Esophagus squamous epithelium (tissue), 5 donors: Measurements from ENCODE around the gene MAB21L4. TPM values are rescaled to one million over a fixed set of nuclear protein-coding genes. Genes with fewer than 3 reads are reported as not detected.

ENCODE experiments used
- DNase-seq: peaks from one replicate; lab custom pipeline; 2025; lab: John Stamatoyannopoulos, UW
- H3K27ac ChIP-seq, 4 donors: fragments of 200-600 bp; sonication (generic); one replicate each; pipeline ENCODE4 v1.5.1; 2016 to 2019; ENCODE audit warnings: mild to moderate bottlenecking in 1 of 4
- H3K27me3 ChIP-seq, 4 donors: fragments of 200-600 bp; sonication (generic); 1 replicate in 3 of 4; 2 replicates in 1 of 4; pipeline versions ENCODE4 v1.5.1 to v1.6.0; 2017 to 2021; ENCODE audit warnings: antibody characterized with exemption in 1 of 4
- H3K36me3 ChIP-seq, 3 donors: fragments of 200-600 bp; sonication (generic); one replicate each; pipeline ENCODE4 v1.5.1; 2016 to 2019
- H3K4me1 ChIP-seq, 3 donors: fragments of 200-600 bp; sonication (generic); one replicate each; pipeline ENCODE4 v1.5.1; 2017 to 2019
- H3K4me3 ChIP-seq, 4 donors: fragments of 200-600 bp; sonication (generic); 1 replicate in 3 of 4; 2 replicates in 1 of 4; pipeline ENCODE4 v1.5.1; 2016 to 2019; ENCODE audit warnings: mild to moderate bottlenecking in 2 of 4, moderate library complexity in 1 of 4
- H3K9me3 ChIP-seq, 3 donors: fragments of 200-600 bp; sonication (generic); one replicate each; pipeline ENCODE4 v1.5.1; 2016 to 2019
- POLR2A ChIP-seq, 4 donors: fragments of 450-650 bp; IDR thresholded peaks; one replicate each; pipeline ENCODE4 v1.6.1; 2017; ENCODE audit warnings: antibody characterized with exemption in 4 of 4, mild to moderate bottlenecking in 4 of 4, moderate library complexity in 3 of 4
- WGBS, 2 donors: methylation state at CpG; one replicate each; pipeline ENCODE4 v1.1.5; 2018; 5-methylcytosine and 5-hydroxymethylcytosine counted together
- intact Hi-C: fragments of 100-400 bp; cut with DNase I; formaldehyde crosslinking; loops from one replicate; pipeline ENCODE4 v1.15.0; 2022
- total RNA-seq, 4 donors: library from RNA; depleted of rRNA; stranded (reverse); fragments of >200 nt; gene quantifications; one replicate each; pipeline ENCODE4 v1.1.0, GENCODE V29; 2016
- TF ChIP-seq, protein P1 (sequence below), 6 experiments: fragments of 450-650 bp in 4 of 6; fragments of 200-600 bp in 2 of 6; sonication (generic) in 2 of 6; IDR thresholded peaks; one replicate each; pipeline ENCODE4 v1.5.1; 2016 to 2019; ENCODE audit warnings: antibody characterized with exemption in 6 of 6, mild to moderate bottlenecking in 4 of 6, moderate library complexity in 4 of 6
- donor health status: DM: yes; HTN: yes; CAD: no.

The MAB21L4 gene
- total RNA-seq, 4 donors from 2014 or later = 105 to 440 (median 163) TPM

- H3K4me3 ChIP-seq = no peak overlapping the region
- peaks cover 14 to 64% (median 14%) of the 10 kb centered on the region in 3 donors for H3K4me1 ChIP-seq
- 90 to 93% methylated on average over 3 to 4 of the region's 14 CpGs for WGBS, 2 donors
- intact Hi-C loops = no loop called here
- no peak overlapping the region for H3K27ac ChIP-seq
- H3K9me3 ChIP-seq = no peaks in the 10 kb centered on the region
- no peak for TF ChIP-seq POLR2A (IDR thresholded peaks at IDR 0.05)
- TF ChIP-seq, protein P1, sequence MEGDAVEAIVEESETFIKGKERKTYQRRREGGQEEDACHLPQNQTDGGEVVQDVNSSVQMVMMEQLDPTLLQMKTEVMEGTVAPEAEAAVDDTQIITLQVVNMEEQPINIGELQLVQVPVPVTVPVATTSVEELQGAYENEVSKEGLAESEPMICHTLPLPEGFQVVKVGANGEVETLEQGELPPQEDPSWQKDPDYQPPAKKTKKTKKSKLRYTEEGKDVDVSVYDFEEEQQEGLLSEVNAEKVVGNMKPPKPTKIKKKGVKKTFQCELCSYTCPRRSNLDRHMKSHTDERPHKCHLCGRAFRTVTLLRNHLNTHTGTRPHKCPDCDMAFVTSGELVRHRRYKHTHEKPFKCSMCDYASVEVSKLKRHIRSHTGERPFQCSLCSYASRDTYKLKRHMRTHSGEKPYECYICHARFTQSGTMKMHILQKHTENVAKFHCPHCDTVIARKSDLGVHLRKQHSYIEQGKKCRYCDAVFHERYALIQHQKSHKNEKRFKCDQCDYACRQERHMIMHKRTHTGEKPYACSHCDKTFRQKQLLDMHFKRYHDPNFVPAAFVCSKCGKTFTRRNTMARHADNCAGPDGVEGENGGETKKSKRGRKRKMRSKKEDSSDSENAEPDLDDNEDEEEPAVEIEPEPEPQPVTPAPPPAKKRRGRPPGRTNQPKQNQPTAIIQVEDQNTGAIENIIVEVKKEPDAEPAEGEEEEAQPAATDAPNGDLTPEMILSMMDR (IDR thresholded peaks at IDR 0.05) = no peak
- no peak for DNase-seq
- H3K27me3 ChIP-seq = no peaks in the 10 kb centered on the region
- H3K36me3 ChIP-seq = peaks cover 0 to 59% (median 4%) of the 10 kb centered on the region in 3 donors
Measured at GRCh38 chr2:240890691-240891090, 5.3 kb downstream of the MAB21L4 start.

GRCh38 chr2:240889601-240890560, 6.1 kb downstream of the MAB21L4 start:
- peaks cover 14 to 56% (median 14%) of the 10 kb centered on the region in 3 donors for H3K4me1 ChIP-seq
- intact Hi-C loops = no loop called here
- peaks cover 0 to 64% (median 4%) of the 10 kb centered on the region in 3 donors for H3K36me3 ChIP-seq
- H3K9me3 ChIP-seq = no peaks in the 10 kb centered on the region
- no peak for DNase-seq
- H3K27me3 ChIP-seq = no peaks in the 10 kb centered on the region
- no peak for TF ChIP-seq POLR2A (IDR thresholded peaks at IDR 0.05)
- TF ChIP-seq, protein P1 (IDR thresholded peaks at IDR 0.05) = no peak
- H3K4me3 ChIP-seq = no peak overlapping the region
- peak overlapping the region in 1 of 4 donors; percentile 6 for H3K27ac ChIP-seq
- 75 to 88% methylated on average over 5 to 11 of the region's 38 CpGs for WGBS, 2 donors

DNA sequence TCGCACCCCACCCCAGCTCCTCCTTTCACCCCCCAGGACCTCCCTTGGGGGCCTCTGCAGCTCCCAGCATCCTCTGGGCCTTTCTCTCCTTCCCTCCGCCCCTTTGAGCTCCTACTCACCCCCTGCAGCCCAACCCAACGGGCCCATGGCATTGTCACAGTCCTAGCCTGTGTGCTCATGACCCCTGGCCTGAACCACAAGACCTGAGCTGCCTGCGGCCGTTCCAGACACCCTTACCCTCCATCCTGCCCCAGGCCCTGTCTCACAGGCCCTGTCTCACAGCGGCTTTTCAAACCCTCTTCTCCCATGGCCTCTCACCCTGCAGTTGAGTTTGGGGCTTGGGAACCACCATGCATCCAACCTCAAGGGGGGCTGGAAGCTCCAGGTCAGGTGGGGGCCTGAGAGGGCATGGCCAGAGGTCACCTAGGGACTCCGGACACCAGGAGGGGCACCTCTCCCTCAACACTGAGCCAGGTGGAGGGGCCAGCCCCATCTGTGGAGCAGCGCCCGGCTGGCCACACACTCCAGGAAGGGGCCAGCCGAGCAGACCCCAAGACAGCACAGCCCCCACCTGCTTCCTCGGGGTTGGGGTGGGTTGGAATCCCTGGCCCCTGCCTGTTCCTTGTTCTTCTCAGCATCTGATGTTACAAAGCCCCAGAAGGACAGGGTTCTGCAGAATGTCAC, 6.9 kb downstream of the MAB21L4 start:
- Histone ChIP-seq H3K27me3 (no peaks in the 10 kb centered on the region), H3K4me3 (no peak overlapping the region), H3K4me1 (peaks cover 11 to 48% (median 14%) of the 10 kb centered on the region in 3 donors), H3K27ac (no peak overlapping the region), H3K36me3 (peaks cover 0 to 64% (median 4%) of the 10 kb centered on the region in 3 donors), H3K9me3 (no peaks in the 10 kb centered on the region)
- WGBS, 2 donors = 60 to 78% methylated on average over 4 of the region's 11 CpGs
- TF ChIP-seq POLR2A (IDR thresholded peaks at IDR 0.05) = no peak
- TF ChIP-seq, protein P1 (IDR thresholded peaks at IDR 0.05) = no peak
- no peak for DNase-seq
- intact Hi-C loops = no loop called here

DNA sequence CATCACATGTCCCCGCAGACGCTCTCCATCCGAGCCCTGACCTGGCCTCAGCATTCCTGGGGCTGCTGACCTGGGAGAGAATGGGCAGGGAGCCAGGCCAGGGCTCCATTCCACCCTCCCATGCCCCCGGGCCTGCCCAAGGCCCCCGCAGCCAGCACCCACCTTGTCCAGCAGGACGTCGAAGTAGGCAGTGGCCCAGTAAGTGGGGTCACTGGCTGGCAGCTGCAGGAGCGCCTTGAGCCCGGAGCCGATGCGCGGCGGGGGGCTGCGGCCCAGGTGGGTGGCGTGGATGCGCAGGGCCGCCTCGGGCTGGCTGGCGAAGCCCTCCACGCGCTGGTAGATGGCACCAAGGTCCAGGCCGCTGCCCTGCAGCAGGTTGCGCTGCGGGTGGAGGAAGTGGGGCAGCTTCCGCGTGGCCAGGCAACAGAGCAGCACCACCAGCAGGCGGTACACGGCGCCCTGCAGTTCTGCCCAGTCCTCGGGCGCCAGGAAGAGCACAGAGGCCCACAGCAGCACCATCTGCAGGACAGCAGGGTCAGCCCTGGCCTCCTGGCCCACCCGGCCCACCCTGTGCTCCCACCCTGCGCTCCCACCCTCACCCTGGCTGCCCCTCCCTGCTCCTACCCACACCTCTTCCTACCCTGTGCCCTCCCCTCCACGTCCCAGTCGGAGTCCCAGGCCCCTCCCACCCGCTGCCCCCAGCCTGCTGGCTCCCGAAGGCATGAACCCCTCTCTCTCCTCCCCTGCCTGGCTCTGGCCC, 7.6 kb downstream of the MAB21L4 start:
- peaks cover 4 to 41% (median 13%) of the 10 kb centered on the region in 3 donors for H3K4me1 ChIP-seq
- H3K27ac ChIP-seq = no peak overlapping the region
- TF ChIP-seq, protein P1 (IDR thresholded peaks at IDR 0.05) = no peak
- no peak for TF ChIP-seq POLR2A (IDR thresholded peaks at IDR 0.05)
- H3K27me3 ChIP-seq = no peaks in the 10 kb centered on the region
- H3K4me3 ChIP-seq = no peak overlapping the region
- 100% methylated on average over 1 of the region's 37 CpGs; no CpG with 5 or more reads in 1 of the 2 donors for WGBS, 2 donors
- peaks cover 0 to 64% (median 4%) of the 10 kb centered on the region in 3 donors for H3K36me3 ChIP-seq
- intact Hi-C loops = no loop called here
- no peaks in the 10 kb centered on the region for H3K9me3 ChIP-seq
- no peak for DNase-seq
